ENCODE data around the gene NFATC4.

Gene NFATC4

DNA sequence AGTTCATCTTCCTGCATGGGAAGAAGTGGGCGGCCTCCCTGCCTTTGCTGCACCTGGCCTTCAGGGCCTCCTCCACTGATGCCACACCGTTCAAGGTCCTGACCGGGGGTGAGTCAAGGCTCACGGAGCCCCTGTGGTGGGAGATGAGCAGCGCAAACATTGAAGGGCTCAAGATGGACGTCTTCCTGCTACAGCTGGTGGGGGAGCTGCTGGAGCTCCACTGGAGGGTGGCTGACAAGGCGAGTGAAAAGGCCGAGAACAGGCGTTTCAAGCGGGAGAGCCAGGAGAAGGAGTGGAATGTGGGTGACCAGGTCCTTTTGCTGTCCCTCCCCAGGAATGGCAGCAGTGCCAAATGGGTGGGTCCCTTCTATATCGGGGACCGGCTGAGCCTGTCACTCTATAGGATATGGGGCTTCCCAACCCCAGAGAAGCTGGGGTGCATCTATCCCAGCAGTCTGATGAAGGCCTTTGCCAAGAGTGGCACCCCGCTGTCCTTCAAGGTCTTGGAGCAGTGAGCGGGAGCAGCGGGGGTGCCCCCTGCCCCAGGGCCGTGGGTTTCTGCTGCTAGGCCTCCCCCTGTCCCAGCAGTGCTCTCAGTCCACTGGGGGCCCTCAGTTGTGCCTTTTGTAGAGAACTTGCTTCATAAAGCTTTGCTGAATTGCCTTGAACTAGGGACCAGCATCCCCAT is 49.1 kb downstream of the NFATC4 start:
- no peaks in the 10 kb centered on the region for H3K4me1 Mint-ChIP-seq (ENCODE audit: low read depth in 2 of 2)
- ATAC-seq (replicated peaks): no peak
- H3K27ac Mint-ChIP-seq: no peak overlapping the region
- H3K27me3 Mint-ChIP-seq: peaks cover 21 to 50% of the 10 kb centered on the region in 2 donors
- no peak for DNase-seq
- no peaks in the 10 kb centered on the region for H3K36me3 Mint-ChIP-seq (ENCODE audit: insufficient read depth)
- no peak overlapping the region for H3K4me3 Mint-ChIP-seq
- H3K9me3 Mint-ChIP-seq: no peaks in the 10 kb centered on the region

GRCh38 chr14:24417832-24418491 is 50.0 kb downstream of the NFATC4 start:
- no peaks in the 10 kb centered on the region for H3K9me3 Mint-ChIP-seq
- H3K4me1 Mint-ChIP-seq (ENCODE audit: low read depth in 2 of 2): no peaks in the 10 kb centered on the region
- H3K27me3 Mint-ChIP-seq: peaks cover 21 to 41% of the 10 kb centered on the region in 2 donors
- H3K4me3 Mint-ChIP-seq: no peak overlapping the region
- DNase-seq (no peak), ATAC-seq (replicated peaks) (no peak)
- no peak overlapping the region for H3K27ac Mint-ChIP-seq
- H3K36me3 Mint-ChIP-seq (ENCODE audit: insufficient read depth): no peaks in the 10 kb centered on the region

GRCh38 chr14:24418492-24418873 is 50.5 kb downstream of the NFATC4 start:
- no peak for DNase-seq
- no peaks in the 10 kb centered on the region for H3K36me3 Mint-ChIP-seq (ENCODE audit: insufficient read depth)
- no peaks in the 10 kb centered on the region for H3K4me1 Mint-ChIP-seq (ENCODE audit: low read depth in 2 of 2)
- no peaks in the 10 kb centered on the region for H3K9me3 Mint-ChIP-seq
- ATAC-seq (replicated peaks): no peak
- H3K4me3 Mint-ChIP-seq: no peak overlapping the region
- H3K27me3 Mint-ChIP-seq: peaks cover 21 to 40% of the 10 kb centered on the region in 2 donors
- H3K27ac Mint-ChIP-seq: no peak overlapping the region

DNA sequence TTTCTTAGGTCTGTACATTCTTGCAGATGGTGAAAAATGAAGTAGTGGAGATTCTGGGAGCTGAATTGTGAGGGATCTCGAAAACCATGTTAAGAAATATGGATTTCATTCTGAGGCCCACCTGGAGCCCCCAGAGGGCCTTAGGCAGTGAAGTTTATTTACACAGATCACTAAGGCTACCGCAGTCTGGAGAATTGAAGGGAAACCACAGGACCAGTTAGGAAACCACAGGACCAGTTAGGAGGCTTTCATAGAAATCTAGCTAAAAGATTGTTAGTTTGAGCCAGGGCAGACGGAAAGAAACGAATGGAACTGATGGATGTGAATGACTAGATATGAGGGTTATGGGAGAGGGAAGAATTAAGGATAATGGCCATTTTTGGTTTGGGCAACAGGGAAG is 54.3 kb downstream of the NFATC4 start:
- peaks cover 4 to 8% of the 10 kb centered on the region in 2 donors for H3K4me1 Mint-ChIP-seq (ENCODE audit: low read depth in 2 of 2)
- DNase-seq: no peak
- peak; percentile 69 for ATAC-seq (replicated peaks)
- no peaks in the 10 kb centered on the region for H3K9me3 Mint-ChIP-seq
- no peak overlapping the region for H3K4me3 Mint-ChIP-seq
- peaks cover 8 to 15% of the 10 kb centered on the region in 2 donors for H3K27me3 Mint-ChIP-seq
- H3K27ac Mint-ChIP-seq: no peak overlapping the region
- no peaks in the 10 kb centered on the region for H3K36me3 Mint-ChIP-seq (ENCODE audit: insufficient read depth)

- peaks cover 8 to 14% of the 10 kb centered on the region in 2 donors for H3K27me3 Mint-ChIP-seq
- peaks cover 4 to 8% of the 10 kb centered on the region in 2 donors for H3K4me1 Mint-ChIP-seq (ENCODE audit: low read depth in 2 of 2)
- ATAC-seq (replicated peaks) (no peak), DNase-seq (no peak)
- H3K4me3 Mint-ChIP-seq: no peak overlapping the region
- no peak overlapping the region for H3K27ac Mint-ChIP-seq
- no peaks in the 10 kb centered on the region for H3K9me3 Mint-ChIP-seq
- no peaks in the 10 kb centered on the region for H3K36me3 Mint-ChIP-seq (ENCODE audit: insufficient read depth)
These were observed 55.0 kb downstream of the NFATC4 start for GRCh38 chr14:24422694-24423601.

DNA sequence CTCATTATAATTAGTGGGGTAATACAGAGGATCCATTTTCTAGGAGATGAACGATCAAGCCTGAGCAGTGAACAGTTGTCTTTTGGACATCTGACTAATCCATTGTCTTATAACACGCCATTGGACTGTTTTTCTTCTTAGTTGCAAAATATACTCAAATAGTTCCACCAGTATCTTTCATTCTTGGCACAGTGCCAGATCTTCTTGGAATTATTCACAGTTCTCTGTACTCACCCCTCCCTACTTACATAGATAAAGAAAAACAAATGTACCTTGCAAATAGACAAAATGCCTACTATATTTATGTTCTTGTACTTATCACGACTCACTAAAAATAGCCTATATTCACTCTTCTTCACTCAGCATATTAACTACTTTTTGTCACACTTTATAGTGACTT is 57.7 kb downstream of the NFATC4 start:
- H3K27ac Mint-ChIP-seq: peak overlapping the region in 1 of 2 donors; percentile 20
- no peak overlapping the region for H3K4me3 Mint-ChIP-seq
- no peaks in the 10 kb centered on the region for H3K27me3 Mint-ChIP-seq
- no peaks in the 10 kb centered on the region for H3K9me3 Mint-ChIP-seq
- peaks cover 10% of the 10 kb centered on the region for H3K36me3 Mint-ChIP-seq (ENCODE audit: insufficient read depth)
- DNase-seq (no peak), ATAC-seq (replicated peaks) (no peak)
- peaks cover 18 to 20% of the 10 kb centered on the region in 2 donors for H3K4me1 Mint-ChIP-seq (ENCODE audit: low read depth in 2 of 2)

DNA sequence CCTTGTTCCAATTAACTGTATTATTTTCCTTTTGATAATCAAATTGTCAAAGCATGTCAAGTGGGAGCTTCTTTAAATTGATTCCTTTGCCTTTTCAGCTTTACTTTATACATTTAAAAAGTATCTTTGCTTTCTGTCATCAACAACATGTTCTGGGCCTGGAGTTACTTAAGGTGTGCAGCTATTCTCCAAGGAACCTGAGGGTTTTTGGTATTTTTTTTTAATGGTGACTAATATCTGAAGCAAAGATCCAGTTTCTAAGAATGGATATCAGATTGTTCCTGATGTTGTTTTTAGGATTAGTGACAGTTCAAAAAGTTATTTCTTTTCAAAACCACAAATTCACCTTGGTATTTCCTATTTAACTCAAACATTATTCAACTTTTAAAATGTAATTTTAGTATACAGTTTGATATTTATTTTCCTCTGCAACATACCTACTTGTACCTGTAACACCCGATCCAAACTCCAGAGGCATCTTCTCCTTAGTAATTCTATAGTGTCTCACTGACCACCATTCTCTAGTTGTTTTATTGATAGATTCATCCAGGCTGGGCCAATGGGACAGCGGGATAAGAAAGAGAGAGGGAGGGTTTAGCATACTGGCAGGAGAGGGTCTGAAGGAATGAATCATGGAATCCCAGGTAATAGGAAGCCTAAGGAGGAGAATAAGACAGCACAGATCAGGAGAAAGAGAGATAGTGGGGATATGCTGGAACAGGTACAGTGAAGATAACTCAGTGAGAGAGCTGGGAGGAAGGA is 58.3 kb downstream of the NFATC4 start:
- Mint-ChIP-seq H3K4me1 (ENCODE audit: low read depth in 2 of 2) (peaks cover 24 to 27% of the 10 kb centered on the region in 2 donors), H3K27ac (peak overlapping the region in 1 of 2 donors; percentile 20), H3K9me3 (no peaks in the 10 kb centered on the region), H3K36me3 (ENCODE audit: insufficient read depth) (peaks cover 16% of the 10 kb centered on the region), H3K4me3 (no peak overlapping the region), H3K27me3 (no peaks in the 10 kb centered on the region)
- ATAC-seq (replicated peaks) (no peak), DNase-seq (no peak)

DNA sequence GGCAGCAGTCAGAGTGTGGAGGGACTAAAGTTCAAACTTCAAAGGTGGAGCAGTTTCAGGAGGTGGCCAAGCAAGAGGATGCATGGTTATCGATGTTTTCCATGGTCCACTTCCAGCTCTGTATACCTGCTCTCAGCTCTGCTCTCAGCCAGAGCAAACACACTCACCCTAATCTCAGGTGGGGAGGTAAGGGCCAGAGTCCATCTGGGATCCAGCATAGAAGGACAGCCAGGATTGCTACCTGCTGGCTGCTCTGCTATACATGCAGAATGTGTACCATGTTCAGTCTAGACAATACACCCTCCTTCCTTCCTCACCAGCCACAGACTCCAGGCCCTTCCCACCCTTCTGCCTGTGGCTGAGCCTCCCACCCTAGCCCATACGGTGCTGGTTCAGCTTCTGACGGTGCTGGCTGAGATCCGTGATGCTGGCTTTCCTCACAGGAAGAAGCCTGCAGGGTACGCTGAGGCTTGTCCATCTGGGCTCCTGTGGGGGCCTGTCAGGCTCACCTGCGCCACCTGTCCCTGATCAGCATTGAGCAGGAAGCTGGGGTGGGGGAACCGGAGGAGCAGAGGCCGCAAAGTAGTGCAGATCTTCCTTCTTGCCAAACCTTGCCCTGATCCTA is 59.0 kb downstream of the NFATC4 start:
- no peak for ATAC-seq (replicated peaks)
- DNase-seq: no peak
- peaks cover 31 to 34% of the 10 kb centered on the region in 2 donors for H3K4me1 Mint-ChIP-seq (ENCODE audit: low read depth in 2 of 2)
- H3K27ac Mint-ChIP-seq: no peak overlapping the region
- no peak overlapping the region for H3K4me3 Mint-ChIP-seq
- H3K27me3 Mint-ChIP-seq: no peaks in the 10 kb centered on the region
- H3K9me3 Mint-ChIP-seq: no peaks in the 10 kb centered on the region
- peaks cover 23% of the 10 kb centered on the region for H3K36me3 Mint-ChIP-seq (ENCODE audit: insufficient read depth)

- Mint-ChIP-seq H3K9me3 (no peaks in the 10 kb centered on the region), H3K4me3 (peak overlapping the region in 1 of 2 donors; percentile 57), H3K4me1 (ENCODE audit: low read depth in 2 of 2) (peaks cover 33 to 36% of the 10 kb centered on the region in 2 donors), H3K27me3 (no peaks in the 10 kb centered on the region), H3K27ac (peak overlapping the region; percentile 76 to 97), H3K36me3 (ENCODE audit: insufficient read depth) (peaks cover 30% of the 10 kb centered on the region)
- DNase-seq: no peak
- ATAC-seq (replicated peaks): no peak
These were observed 59.8 kb downstream of the NFATC4 start for GRCh38 chr14:24427537-24428508.

GRCh38 chr14:24428628-24429394 is 60.8 kb downstream of the NFATC4 start:
- H3K9me3 Mint-ChIP-seq: no peaks in the 10 kb centered on the region
- H3K4me1 Mint-ChIP-seq (ENCODE audit: low read depth in 2 of 2): peaks cover 37 to 40% of the 10 kb centered on the region in 2 donors
- H3K4me3 Mint-ChIP-seq: peak overlapping the region; percentile 84 to 86
- ATAC-seq (replicated peaks): no peak
- no peak for DNase-seq
- no peaks in the 10 kb centered on the region for H3K27me3 Mint-ChIP-seq
- H3K27ac Mint-ChIP-seq: peak overlapping the region; percentile 97 to 99
- peaks cover 40% of the 10 kb centered on the region for H3K36me3 Mint-ChIP-seq (ENCODE audit: insufficient read depth)

Measured in effector memory CD8-positive, alpha-beta T cell (primary cell).